ENCODE measurements around the gene ARL2. TPM values are rescaled to one million over a fixed set of nuclear protein-coding genes. Genes with fewer than 3 reads are reported as not detected.
A peak's percentile ranks its signal among the peaks of the same experiment; 100 is the strongest.

ARL2 gene
- total RNA-seq, 1 donor from 2014 or later: 65.8 TPM

- peaks cover 4% of the 10 kb centered on the region for H3K27me3 Mint-ChIP-seq
- no peak overlapping the region for H3K27ac Mint-ChIP-seq
- TF ChIP-seq CTCF (conservative IDR thresholded peaks at IDR 0.05): no peak
- DNase-seq (ENCODE audit: extremely low spot score, unreplicated experiment): no peak
- no peaks in the 10 kb centered on the region for H3K9me3 Mint-ChIP-seq
- H3K4me1 Mint-ChIP-seq (ENCODE audit: unreplicated experiment): peaks cover 4% of the 10 kb centered on the region
- H3K4me3 Mint-ChIP-seq: peak overlapping the region; percentile 92
- peaks cover 6% of the 10 kb centered on the region for H3K36me3 Mint-ChIP-seq
Observed at GRCh38 chr11:65042891-65043290, 28.9 kb downstream of the ARL2 start.

- Mint-ChIP-seq H3K27me3 (peaks cover 4% of the 10 kb centered on the region), H3K36me3 (peaks cover 6% of the 10 kb centered on the region), H3K27ac (peak overlapping the region; percentile 41), H3K9me3 (no peaks in the 10 kb centered on the region), H3K4me3 (no peak overlapping the region), H3K4me1 (ENCODE audit: unreplicated experiment) (peaks cover 4% of the 10 kb centered on the region)
- DNase-seq (ENCODE audit: extremely low spot score, unreplicated experiment): no peak
- TF ChIP-seq CTCF (conservative IDR thresholded peaks at IDR 0.05): no peak
Observed at GRCh38 chr11:65043881-65044501, 30.0 kb downstream of the ARL2 start.

- H3K36me3 Mint-ChIP-seq: peaks cover 6% of the 10 kb centered on the region
- no peak overlapping the region for H3K27ac Mint-ChIP-seq
- peaks cover 4% of the 10 kb centered on the region for H3K27me3 Mint-ChIP-seq
- H3K4me3 Mint-ChIP-seq: no peak overlapping the region
- no peaks in the 10 kb centered on the region for H3K9me3 Mint-ChIP-seq
- DNase-seq (ENCODE audit: extremely low spot score, unreplicated experiment): no peak
- no peak for TF ChIP-seq CTCF (conservative IDR thresholded peaks at IDR 0.05)
- peaks cover 4% of the 10 kb centered on the region for H3K4me1 Mint-ChIP-seq (ENCODE audit: unreplicated experiment)
Observed at GRCh38 chr11:65045061-65045460, 31.1 kb downstream of the ARL2 start.

GRCh38 chr11:65045728-65046127, 31.8 kb downstream of the ARL2 start:
- DNase-seq (ENCODE audit: extremely low spot score, unreplicated experiment): no peak
- Mint-ChIP-seq H3K4me1 (ENCODE audit: unreplicated experiment) (peaks cover under 1% of the 10 kb centered on the region), H3K36me3 (peaks cover 6% of the 10 kb centered on the region), H3K9me3 (no peaks in the 10 kb centered on the region), H3K27ac (no peak overlapping the region), H3K4me3 (no peak overlapping the region), H3K27me3 (peaks cover 4% of the 10 kb centered on the region)
- TF ChIP-seq CTCF (conservative IDR thresholded peaks at IDR 0.05): no peak

- Mint-ChIP-seq H3K27ac (no peak overlapping the region), H3K36me3 (peaks cover 6% of the 10 kb centered on the region), H3K4me1 (ENCODE audit: unreplicated experiment) (no peaks in the 10 kb centered on the region), H3K4me3 (no peak overlapping the region), H3K27me3 (peaks cover 4% of the 10 kb centered on the region), H3K9me3 (no peaks in the 10 kb centered on the region)
- DNase-seq (ENCODE audit: extremely low spot score, unreplicated experiment): no peak
- no peak for TF ChIP-seq CTCF (conservative IDR thresholded peaks at IDR 0.05)
Observed at GRCh38 chr11:65047581-65048422, 33.8 kb downstream of the ARL2 start.

All from type B pancreatic cell (in vitro differentiated cells).